Prostate gland (tissue), 2 donors: ENCODE measurements around the gene LAMA1. TPM values are rescaled to one million over a fixed set of nuclear protein-coding genes. Genes with fewer than 3 reads are reported as not detected.

Experiments
- DNase-seq: peaks from one replicate; pipeline ENCODE4 v3.0.0-alpha.2; 2019; ENCODE audit warnings: low spot score
- H3K27ac ChIP-seq, 2 donors: fragments of 200-600 bp; sonication (generic); 2 replicates each; pipeline ENCODE4 v1.5.1; 2017 to 2019
- H3K27me3 ChIP-seq: fragments of 200-600 bp; sonication (generic); replicated peaks from 2 replicates; pipeline ENCODE4 v1.5.1; 2019; ENCODE audit not compliant: insufficient read depth
- H3K36me3 ChIP-seq, 2 donors: fragments of 200-600 bp; sonication (generic); 1 replicate in 1 of 2; 2 replicates in 1 of 2; pipeline versions ENCODE4 v1.5.1 to v1.8.1; 2017 to 2019
- H3K4me1 ChIP-seq: fragments of 200-600 bp; sonication (generic); replicated peaks from 2 replicates; pipeline ENCODE4 v1.5.1; 2019
- H3K4me3 ChIP-seq, 2 donors: fragments of 200-600 bp; sonication (generic); 2 replicates each; pipeline ENCODE4 v1.5.1; 2017 to 2019
- H3K9me3 ChIP-seq: fragments of 200-600 bp; sonication (generic); 2 replicates; pipeline ENCODE4 v1.5.1; 2017
- CTCF ChIP-seq, 4 experiments: fragments of 200-600 bp in 2 of 4; fragments of 450-650 bp in 2 of 4; sonication (generic) in 2 of 4; IDR thresholded peaks; 1 replicate in 3 of 4; 2 replicates in 1 of 4; pipeline ENCODE4 v1.5.1; 2016 to 2019; ENCODE audit warnings: antibody characterized with exemption in 4 of 4, mild to moderate bottlenecking in 2 of 4, moderate library complexity in 2 of 4
- POLR2A ChIP-seq: fragments of 450-650 bp; IDR thresholded peaks from one replicate; pipeline ENCODE4 v1.6.1; 2016; ENCODE audit warnings: antibody characterized with exemption, mild to moderate bottlenecking
- POLR2AphosphoS5 ChIP-seq: sonication (generic); formaldehyde crosslinking; IDR thresholded peaks from one replicate; pipeline ENCODE4 v1.6.1; 2017; ENCODE audit warnings: antibody characterized with exemption
- WGBS: methylation state at CpG from one replicate; pipeline ENCODE4 v1.1.5; 2018; 5-methylcytosine and 5-hydroxymethylcytosine counted together
- intact Hi-C: fragments of 100-400 bp; cut with DNase I; formaldehyde crosslinking; loops from one replicate; pipeline ENCODE4 v1.14.2; 2022
- total RNA-seq, 2 donors: library from RNA; depleted of rRNA; stranded (reverse); fragments of >200 nt; gene quantifications; one replicate each; pipeline ENCODE4 v1.1.0, GENCODE V29; 2016

LAMA1 gene
- total RNA-seq, 2 donors from 2014 or later, result 1.8 to 59.6 TPM

DNA sequence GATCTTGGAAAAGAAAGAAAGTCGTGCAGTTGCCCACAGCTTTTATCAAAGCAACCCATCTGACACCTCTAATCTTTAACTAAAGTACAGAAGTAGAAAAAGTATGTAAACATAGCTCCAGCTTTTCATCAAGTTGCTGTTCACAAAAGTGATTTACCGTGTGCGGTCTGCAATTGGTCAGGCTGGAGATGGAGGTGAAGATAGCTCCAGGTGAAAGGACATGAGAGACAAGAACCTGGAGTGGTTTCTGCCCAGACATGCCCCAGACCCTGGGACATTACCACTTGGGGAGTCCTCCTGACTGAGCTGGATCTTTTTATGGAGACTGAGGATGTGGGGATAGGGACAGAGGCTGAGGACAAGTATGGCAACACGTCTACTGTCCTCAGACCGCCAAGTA is 82.7 kb downstream of the LAMA1 start:
- Histone ChIP-seq H3K4me3 (no peak overlapping the region), H3K4me1 (peaks cover 6% of the 10 kb centered on the region), H3K27me3 (no peaks in the 10 kb centered on the region), H3K27ac (no peak overlapping the region), H3K9me3 (no peaks in the 10 kb centered on the region), H3K36me3 (no peaks in the 10 kb centered on the region)
- no peak for DNase-seq
- intact Hi-C loops, result loop anchor here (5.0 kb wide), 1 partner anchor 142 kb away; no protein-coding TSS in a partner anchor
- TF ChIP-seq CTCF (IDR thresholded peaks at IDR 0.05) (no peak), POLR2A (no peak), POLR2AphosphoS5 (no peak)
- WGBS, result 46% methylated on average over 5 of the region's 5 CpGs

GRCh38 chr18:7032537-7032936 is 85.1 kb downstream of the LAMA1 start:
- H3K27ac ChIP-seq, result no peak overlapping the region
- no peak for TF ChIP-seq POLR2AphosphoS5
- TF ChIP-seq CTCF (IDR thresholded peaks at IDR 0.05), result no peak
- TF ChIP-seq POLR2A, result no peak
- intact Hi-C loops, result no loop called here
- 78% methylated on average over 3 of the region's 3 CpGs for WGBS
- no peaks in the 10 kb centered on the region for H3K27me3 ChIP-seq
- H3K4me3 ChIP-seq, result no peak overlapping the region
- DNase-seq, result no peak
- no peaks in the 10 kb centered on the region for H3K4me1 ChIP-seq
- H3K36me3 ChIP-seq, result no peaks in the 10 kb centered on the region
- H3K9me3 ChIP-seq, result no peaks in the 10 kb centered on the region

DNA sequence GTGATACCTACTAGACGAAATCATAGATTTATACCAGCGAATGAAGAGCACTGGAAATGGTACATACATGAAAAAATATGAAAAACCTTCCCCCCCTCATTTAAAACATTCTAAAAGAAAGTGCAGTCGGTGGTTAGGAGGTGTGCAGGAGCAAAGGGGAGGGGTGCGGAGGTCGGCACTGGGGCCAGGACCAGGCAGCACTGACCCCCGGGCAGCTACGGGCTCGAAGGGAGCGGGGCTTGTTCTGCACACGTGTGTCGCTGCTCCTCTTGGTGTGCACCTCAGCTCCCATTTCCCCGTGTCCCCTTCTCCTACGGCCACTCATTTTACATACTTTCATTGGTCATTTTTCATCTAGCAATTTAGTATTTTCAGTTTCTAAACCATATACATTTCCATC is 89.0 kb downstream of the LAMA1 start:
- WGBS, result 92% methylated on average over 13 of the region's 13 CpGs
- TF ChIP-seq CTCF (IDR thresholded peaks at IDR 0.05), result no peak
- TF ChIP-seq POLR2AphosphoS5, result no peak
- TF ChIP-seq POLR2A, result no peak

GRCh38 chr18:7025194-7025593 is 92.4 kb downstream of the LAMA1 start:
- no peak for DNase-seq
- intact Hi-C loops, result no loop called here
- no peak overlapping the region for H3K27ac ChIP-seq
- H3K27me3 ChIP-seq, result no peaks in the 10 kb centered on the region
- H3K9me3 ChIP-seq, result no peaks in the 10 kb centered on the region
- 85% methylated on average over 6 of the region's 6 CpGs for WGBS
- H3K4me1 ChIP-seq, result no peaks in the 10 kb centered on the region
- no peak for TF ChIP-seq POLR2A
- TF ChIP-seq CTCF (IDR thresholded peaks at IDR 0.05), result no peak
- TF ChIP-seq POLR2AphosphoS5, result no peak
- no peaks in the 10 kb centered on the region for H3K36me3 ChIP-seq
- no peak overlapping the region for H3K4me3 ChIP-seq

More for the DNA sequence above, 89.0 kb downstream of the LAMA1 start:
- intact Hi-C loops, result no loop called here
- Histone ChIP-seq H3K27me3 (no peaks in the 10 kb centered on the region), H3K27ac (no peak overlapping the region), H3K4me3 (no peak overlapping the region), H3K9me3 (no peaks in the 10 kb centered on the region), H3K4me1 (no peaks in the 10 kb centered on the region), H3K36me3 (no peaks in the 10 kb centered on the region)
- DNase-seq, result no peak

- no peaks in the 10 kb centered on the region for H3K27me3 ChIP-seq
- H3K4me3 ChIP-seq, result no peak overlapping the region
- TF ChIP-seq POLR2A (no peak), POLR2AphosphoS5 (no peak), CTCF (IDR thresholded peaks at IDR 0.05) (no peak)
- no peaks in the 10 kb centered on the region for H3K4me1 ChIP-seq
- intact Hi-C loops, result no loop called here
- DNase-seq, result no peak
- H3K9me3 ChIP-seq, result no peaks in the 10 kb centered on the region
- 89% methylated on average over 7 of the region's 7 CpGs for WGBS
- H3K36me3 ChIP-seq, result no peaks in the 10 kb centered on the region
- no peak overlapping the region for H3K27ac ChIP-seq
Measured at GRCh38 chr18:7023581-7023980, 94.0 kb downstream of the LAMA1 start.
